HG03135 (cell line): ENCODE measurements around the gene LIPK.

ENCODE experiments used
- ATAC-seq: cut with Tn5 transposase; IDR thresholded peaks from one replicate; pipeline ENCODE4 v1.9.1; 2021; ENCODE audit warnings: mild to moderate bottlenecking, moderate library complexity; ENCODE audit not compliant: unreplicated experiment

LIPK gene

GRCh38 chr10:88782222-88782621, 76.2 kb downstream of the LIPK start:
- no peak for ATAC-seq

DNA sequence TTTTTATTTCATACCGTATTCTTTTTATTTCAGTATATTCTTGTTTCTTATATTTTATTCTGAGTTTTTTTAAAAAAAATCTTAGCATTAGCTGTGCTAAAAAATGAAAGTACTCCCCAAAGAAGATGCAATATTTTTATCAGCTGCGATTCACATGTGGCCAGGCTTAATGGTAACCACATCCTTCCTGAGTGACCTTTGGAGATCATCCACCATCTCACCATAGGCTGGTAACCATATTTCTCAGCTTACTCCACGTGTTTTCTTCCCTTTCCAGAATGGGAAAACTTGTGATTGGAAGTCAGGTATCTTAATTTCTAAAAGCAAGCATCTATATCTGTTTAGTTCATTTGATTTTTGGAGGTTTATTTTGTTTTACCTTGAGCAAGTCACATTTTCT, 77.7 kb downstream of the LIPK start:
- no peak for ATAC-seq

- no peak for ATAC-seq
Measured at GRCh38 chr10:88786032-88786770, 80.2 kb downstream of the LIPK start.

DNA sequence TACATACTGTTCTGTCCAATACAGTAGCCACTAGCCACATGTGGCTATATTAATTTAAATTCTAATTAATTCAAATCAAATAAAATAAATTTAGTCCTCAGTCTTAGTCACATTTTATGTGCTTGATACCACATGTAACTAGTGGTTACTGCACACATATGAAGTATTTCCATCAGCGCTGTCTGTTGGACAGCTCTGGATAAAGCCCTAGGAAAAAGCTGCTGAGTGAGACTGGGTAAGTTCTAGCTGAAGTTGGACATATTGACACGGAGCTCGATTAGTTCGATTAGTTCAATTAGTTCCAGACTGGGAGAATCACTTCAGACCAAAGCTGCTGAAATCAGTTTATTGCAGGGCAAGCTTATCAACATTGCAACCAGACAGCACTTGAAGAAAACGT, 81.4 kb downstream of the LIPK start:
- no peak for ATAC-seq

DNA sequence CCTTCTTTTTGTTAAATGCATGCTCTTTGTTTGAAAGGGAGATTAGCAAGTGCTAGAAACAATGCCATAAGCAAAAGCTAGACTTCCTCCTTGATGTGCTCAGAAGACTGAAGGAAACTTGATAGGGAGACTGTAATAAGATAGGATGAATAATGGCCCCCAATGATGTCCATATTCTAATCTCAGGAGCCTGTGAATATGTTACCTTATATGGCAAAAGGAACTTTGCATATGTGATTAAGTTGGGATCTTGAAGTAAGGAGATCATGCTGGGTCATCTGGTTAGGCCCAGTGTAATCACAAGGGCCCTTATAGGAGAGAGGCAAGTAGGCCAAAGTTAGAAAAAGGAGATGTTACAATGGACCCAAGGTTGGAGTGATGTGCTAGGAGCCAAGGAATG, 82.9 kb downstream of the LIPK start:
- no peak for ATAC-seq

- no peak for ATAC-seq
Measured at GRCh38 chr10:88791924-88792323, 85.9 kb downstream of the LIPK start.

DNA sequence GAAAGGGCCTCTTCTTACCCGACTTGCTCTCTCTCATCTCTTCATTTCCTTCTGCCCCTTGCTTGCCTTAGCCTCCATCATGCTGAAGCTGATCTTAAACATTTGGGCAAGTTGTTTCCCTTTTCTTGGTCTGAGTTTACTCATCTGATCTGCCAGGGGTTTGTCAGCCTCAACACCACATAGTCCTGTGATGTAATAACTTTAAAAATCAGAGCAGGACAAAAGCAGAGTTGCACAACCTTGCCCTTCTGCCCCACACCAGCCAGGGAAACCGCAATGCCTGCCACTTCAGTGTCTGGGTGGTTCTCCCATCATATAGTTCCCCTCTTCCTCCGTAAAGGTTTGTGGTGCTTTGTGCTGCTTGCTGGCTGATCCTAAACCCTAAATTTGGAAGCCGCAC, 86.6 kb downstream of the LIPK start:
- no peak for ATAC-seq

DNA sequence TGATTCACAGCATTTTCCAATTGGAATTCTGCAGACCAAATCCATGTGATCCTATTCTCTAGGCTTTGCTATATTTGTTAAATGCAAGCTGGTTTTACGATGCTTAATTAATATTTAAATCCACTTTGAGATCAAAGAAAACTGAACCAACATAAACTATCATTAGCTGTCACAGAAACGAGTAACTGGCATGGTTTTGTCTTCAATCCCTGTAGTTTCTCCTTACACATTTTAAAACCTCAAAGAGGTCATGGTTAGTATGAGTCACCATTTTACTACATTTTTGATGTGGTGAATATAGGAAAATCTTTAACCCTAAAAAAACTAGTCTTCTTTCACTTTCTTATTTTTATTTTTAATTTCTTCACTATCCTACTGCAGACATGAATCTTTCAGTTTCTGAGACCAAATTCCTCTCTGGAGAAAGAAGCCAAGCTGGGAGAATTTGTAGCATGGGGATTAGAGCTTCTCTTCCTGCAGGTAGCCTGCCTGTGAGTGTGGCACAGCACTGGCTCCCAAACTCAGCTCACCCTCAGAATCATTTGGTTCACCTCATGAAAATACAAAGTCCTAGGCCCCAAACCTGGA, 87.8 kb downstream of the LIPK start:
- no peak for ATAC-seq

DNA sequence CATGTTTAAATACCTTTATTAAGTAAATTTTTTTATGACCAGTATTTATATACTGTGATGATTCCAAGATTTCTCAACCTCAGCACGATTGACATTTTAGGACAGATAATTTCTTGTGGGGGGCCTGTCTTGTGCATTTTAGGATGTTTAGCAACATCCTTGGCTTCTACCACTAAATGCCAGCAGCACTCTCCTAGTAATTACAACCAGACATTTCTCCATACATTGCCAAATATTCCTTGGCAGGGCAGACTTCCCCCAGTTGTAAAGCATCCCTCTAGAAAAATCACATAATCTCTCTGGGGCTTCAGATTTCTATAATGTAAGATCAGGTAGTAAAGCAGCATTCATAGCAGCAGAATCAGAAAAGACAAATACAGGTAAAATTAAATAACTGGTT, 88.7 kb downstream of the LIPK start:
- no peak for ATAC-seq

GRCh38 chr10:88800152-88801125, 94.4 kb downstream of the LIPK start:
- no peak for ATAC-seq
